ENCODE data around the gene EDN1. TPM values are rescaled to one million over a fixed set of nuclear protein-coding genes. Genes with fewer than 3 reads are reported as not detected.

The EDN1 gene
- total and polyA plus RNA-seq, 2 of the 4 experiments (the other 2 are of a cell fraction), result 5.6 to 9.0 TPM

DNA sequence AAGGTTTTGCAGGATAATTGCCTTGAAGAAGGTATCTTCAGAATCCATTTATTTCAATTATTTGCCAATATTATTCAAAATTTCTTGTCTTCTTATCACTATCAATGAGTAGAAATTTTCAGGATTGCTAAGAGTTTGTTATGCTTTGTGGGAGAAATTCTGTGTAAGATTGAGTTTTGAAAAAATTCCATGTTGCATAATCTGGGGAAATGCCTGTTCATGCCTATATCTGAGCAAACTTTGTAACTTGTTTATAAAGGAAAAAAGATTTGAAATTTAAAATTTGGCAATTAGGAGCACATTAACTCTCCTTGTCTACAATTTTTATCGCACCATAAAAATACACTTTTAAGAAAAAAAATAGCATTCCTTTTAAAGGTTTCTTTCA is 39.8 kb upstream of the EDN1 start:
- intact Hi-C loops (cut with micrococcal nuclease) (no loop called here), in situ Hi-C loops (cut with MboI; ENCODE audit: low sequenced_read_pairs) (no loop called here), dilution Hi-C loops (cut with HindIII; ENCODE audit: low sequenced_read_pairs, unreplicated experiment) (no loop called here)
- Histone ChIP-seq H2AK9ac (replicated peaks; ENCODE audit: low read depth, low read length, poor library complexity) (no peak overlapping the region), H3K4me1 (ENCODE audit: control insufficient read depth, insufficient read depth, low read length) (peaks cover 8% of the 10 kb centered on the region), H3K14ac (replicated peaks; ENCODE audit: low read depth, low read length) (no peak overlapping the region), H3K9me1 (ENCODE audit: insufficient read depth, low read length) (peaks cover 3% of the 10 kb centered on the region; the same call in 1 of the 2 replicates), H4K8ac (ENCODE audit: low read depth in 2 of 2, low read length in 2 of 2) (no peak overlapping the region), H3K79me1 (ENCODE audit: low read depth in 1 of 2, low read length in 2 of 2) (no peaks in the 10 kb centered on the region), H4K91ac (ENCODE audit: insufficient read depth, low read depth, low read length) (no peak overlapping the region), H2BK20ac (ENCODE audit: low read depth, low read length) (no peak overlapping the region), H3K9ac (ENCODE audit: low read depth, low read length) (no peak overlapping the region), H3K27ac (ENCODE audit: insufficient read depth, low read length) (no peak overlapping the region), H4K20me1 (ENCODE audit: insufficient read depth, low read length) (no peaks in the 10 kb centered on the region), H3K56ac (ENCODE audit: extremely low read depth, insufficient read depth, low read length) (no peak overlapping the region), H3K36me3 (ENCODE audit: control insufficient read depth, insufficient read depth, low read length) (no peaks in the 10 kb centered on the region), H3K4me2 (ENCODE audit: low read depth, low read length) (no peak overlapping the region), H4K5ac (ENCODE audit: low read depth, low read length) (no peak overlapping the region), H2BK120ac (ENCODE audit: low read depth, low read length) (no peak overlapping the region), H2BK15ac (ENCODE audit: low read depth, low read length) (no peak overlapping the region), H2BK5ac (ENCODE audit: low read depth, low read length, poor library complexity, severe bottlenecking) (no peak overlapping the region), H2AK5ac (ENCODE audit: low read depth, low read length) (no peak overlapping the region), H3K18ac (ENCODE audit: low read depth, low read length) (no peak overlapping the region), H3K9me3 (ENCODE audit: control insufficient read depth, insufficient read depth, low read length) (no peaks in the 10 kb centered on the region), H3K4me3 (ENCODE audit: insufficient read depth, low read depth, low read length) (no peak overlapping the region), H3K23ac (ENCODE audit: low read depth, low read length) (no peak overlapping the region), H3K27me3 (ENCODE audit: control insufficient read depth, insufficient read depth, low read length) (no peaks in the 10 kb centered on the region), H2AFZ (replicated peaks; ENCODE audit: low read length, poor library complexity) (no peak overlapping the region), H3K4ac (ENCODE audit: low read depth, low read length) (no peak overlapping the region)
- TF ChIP-seq CHD1 (IDR thresholded peaks at IDR 0.05; ENCODE audit: low read depth, low read length), result no peak
- TF ChIP-seq CEBPB (IDR thresholded peaks at IDR 0.05; ENCODE audit: low read depth, low read length), result peak; percentile 38; the same call in 1 of the 2 replicates
- no peak for TF ChIP-seq RAD21 (IDR thresholded peaks at IDR 0.05; ENCODE audit: low read length)
- TF ChIP-seq, protein P1, sequence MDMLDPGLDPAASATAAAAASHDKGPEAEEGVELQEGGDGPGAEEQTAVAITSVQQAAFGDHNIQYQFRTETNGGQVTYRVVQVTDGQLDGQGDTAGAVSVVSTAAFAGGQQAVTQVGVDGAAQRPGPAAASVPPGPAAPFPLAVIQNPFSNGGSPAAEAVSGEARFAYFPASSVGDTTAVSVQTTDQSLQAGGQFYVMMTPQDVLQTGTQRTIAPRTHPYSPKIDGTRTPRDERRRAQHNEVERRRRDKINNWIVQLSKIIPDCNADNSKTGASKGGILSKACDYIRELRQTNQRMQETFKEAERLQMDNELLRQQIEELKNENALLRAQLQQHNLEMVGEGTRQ (IDR thresholded peaks at IDR 0.05; ENCODE audit: low read depth, low read length), result no peak
- TF ChIP-seq MAZ (IDR thresholded peaks at IDR 0.05; ENCODE audit: borderline replicate concordance, low read depth, low read length), result no peak
- no peak for TF ChIP-seq MAFK (IDR thresholded peaks at IDR 0.05; ENCODE audit: low read depth, low read length)
- TF ChIP-seq BHLHE40 (IDR thresholded peaks at IDR 0.05; ENCODE audit: low read depth, low read length), result no peak
- ChIA-PET POLR2A (ENCODE audit: unreplicated experiment) (no interaction called here), CTCF (no interaction called here)
- ATAC-seq (ENCODE audit: low read depth) (0 out of 2 replicates have a peak, but pooled peaks have one; percentile 32), DNase-seq (peak; percentile 8)
- no TSS peak for BruUV-seq (replicated peaks)
- WGBS, 2 experiments (ENCODE audit: extremely low coverage in 2 of 2, insufficient read length in 1 of 2), result no CpG with 5 or more reads among the region's 1 CpG

Measured in IMR-90 (cell line).